ENCODE results near the gene YARS1. TPM values are rescaled to one million over a fixed set of nuclear protein-coding genes. Genes with fewer than 3 reads are reported as not detected.

YARS1 gene
- total and polyA plus RNA-seq, 4 donors = 31.6 to 94.0 (median 52.6) TPM

DNA sequence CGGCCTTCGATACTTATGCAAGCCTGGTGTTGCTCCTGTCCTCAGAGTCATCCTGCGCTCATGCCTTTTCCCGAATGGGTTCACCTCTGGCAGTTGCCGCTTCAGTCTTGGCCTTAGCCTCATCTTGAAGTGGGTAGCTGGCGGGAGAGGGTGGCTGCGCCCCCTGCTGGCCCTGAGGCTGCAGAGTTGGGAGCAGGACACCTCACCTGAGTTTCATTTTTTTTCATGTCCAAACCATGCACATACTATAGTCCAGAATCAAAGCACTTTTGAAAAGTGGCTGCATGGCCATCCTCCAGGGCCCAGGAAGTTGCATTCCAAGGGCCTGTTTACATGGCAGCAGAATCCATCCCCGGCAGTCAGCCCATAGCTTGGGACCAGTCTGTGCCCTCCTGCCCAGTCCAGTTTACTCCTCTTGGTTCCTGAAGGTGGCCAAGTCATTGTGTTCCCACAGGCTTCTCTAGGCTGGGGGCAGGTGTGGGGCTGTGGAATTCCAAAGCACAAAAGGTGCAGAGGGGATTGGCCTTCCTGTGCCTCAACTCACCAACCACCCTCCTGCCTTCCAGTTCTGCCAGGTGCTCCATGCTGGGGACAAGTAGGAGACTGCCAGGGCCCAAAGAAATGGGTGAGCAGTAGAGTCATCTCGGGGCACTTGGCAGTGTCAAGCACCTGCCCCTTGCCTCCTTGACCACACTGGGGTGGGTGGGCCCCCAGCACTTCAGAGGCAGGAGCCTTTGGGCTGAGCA, 44.0 kb downstream of the YARS1 start:
- H3K36me3 ChIP-seq (ENCODE audit: control insufficient read depth in 4 of 4, insufficient read depth in 3 of 4, low read depth in 1 of 4, low read length in 3 of 4) = peaks cover 12 to 46% (median 15%) of the 10 kb centered on the region in 4 donors
- 30% methylated on average over 9 of the region's 9 CpGs for WGBS

GRCh38 chr1:32772281-32773017, 44.7 kb downstream of the YARS1 start:
- H3K36me3 ChIP-seq (ENCODE audit: control insufficient read depth in 4 of 4, insufficient read depth in 3 of 4, low read depth in 1 of 4, low read length in 3 of 4) = peaks cover 12 to 43% (median 13%) of the 10 kb centered on the region in 4 donors
- TF ChIP-seq RXRA (IDR thresholded peaks at IDR 0.05) = no peak
- TF ChIP-seq HNF4A (conservative IDR thresholded peaks at IDR 0.05) = no peak
- no peak for TF ChIP-seq GABPA (IDR thresholded peaks at IDR 0.05 in 1 of 2, conservative IDR thresholded peaks at IDR 0.05 in 1 of 2)
- TF ChIP-seq FOXA1 (IDR thresholded peaks at IDR 0.05) = no peak
- TF ChIP-seq REST (IDR thresholded peaks at IDR 0.05) = no peak
- TF ChIP-seq SP1 (IDR thresholded peaks at IDR 0.05) = no peak
- no peak for TF ChIP-seq FOXA2 (IDR thresholded peaks at IDR 0.05)
- TF ChIP-seq YY1 (IDR thresholded peaks at IDR 0.05) = no peak
- TF ChIP-seq JUND (IDR thresholded peaks at IDR 0.05) = no peak
- H3K9me3 ChIP-seq (ENCODE audit: control insufficient read depth in 4 of 4, low read length in 3 of 4) = no peaks in the 10 kb centered on the region
- H3K27me3 ChIP-seq (ENCODE audit: control insufficient read depth in 4 of 4, insufficient read depth in 4 of 4, low read length in 3 of 4) = no peaks in the 10 kb centered on the region
- H3K9ac ChIP-seq (ENCODE audit: low read depth in 1 of 2, low read length in 2 of 2) = no peak overlapping the region
- no peak overlapping the region for H3K27ac ChIP-seq (ENCODE audit: low read depth in 1 of 2, low read length in 2 of 2)
- no peaks in the 10 kb centered on the region for H3K4me1 ChIP-seq (ENCODE audit: control insufficient read depth in 4 of 4, insufficient read depth in 4 of 4, low read length in 3 of 4)
- DNase-seq (ENCODE audit: low spot score) = no peak
- no peak overlapping the region for H3K4me3 ChIP-seq (ENCODE audit: low read depth in 1 of 3, low read length in 3 of 3)
- 87% methylated on average over 10 of the region's 10 CpGs for WGBS

More for the DNA sequence above, 44.0 kb downstream of the YARS1 start:
- H3K9ac ChIP-seq (ENCODE audit: low read depth in 1 of 2, low read length in 2 of 2) = no peak overlapping the region
- peak; percentile 83 for DNase-seq (ENCODE audit: low spot score)
- no peaks in the 10 kb centered on the region for H3K27me3 ChIP-seq (ENCODE audit: control insufficient read depth in 4 of 4, insufficient read depth in 4 of 4, low read length in 3 of 4)
- no peak overlapping the region for H3K27ac ChIP-seq (ENCODE audit: low read depth in 1 of 2, low read length in 2 of 2)
- TF ChIP-seq RAD21 (IDR thresholded peaks at IDR 0.05) (peak; percentile 94), EGR1 (IDR thresholded peaks at IDR 0.05; ENCODE audit: low read depth in 2 of 2) (no peak), CTCF (IDR thresholded peaks at IDR 0.05; ENCODE audit: low read depth, low read length, missing input control) (peak; percentile 89)
- H3K4me1 ChIP-seq (ENCODE audit: control insufficient read depth in 4 of 4, insufficient read depth in 4 of 4, low read length in 3 of 4) = no peaks in the 10 kb centered on the region
- no peak overlapping the region for H3K4me3 ChIP-seq (ENCODE audit: low read depth in 1 of 3, low read length in 3 of 3)
- no peaks in the 10 kb centered on the region for H3K9me3 ChIP-seq (ENCODE audit: control insufficient read depth in 4 of 4, low read length in 3 of 4)

All from liver (tissue), 9 donors.